ENCODE data around the gene SMPD1. TPM values are rescaled to one million over a fixed set of nuclear protein-coding genes. Genes with fewer than 3 reads are reported as not detected.
A peak's percentile ranks its signal among the peaks of the same experiment; 100 is the strongest.

The SMPD1 gene
- total RNA-seq, 1 donor from 2014 or later: 17.7 TPM

DNA sequence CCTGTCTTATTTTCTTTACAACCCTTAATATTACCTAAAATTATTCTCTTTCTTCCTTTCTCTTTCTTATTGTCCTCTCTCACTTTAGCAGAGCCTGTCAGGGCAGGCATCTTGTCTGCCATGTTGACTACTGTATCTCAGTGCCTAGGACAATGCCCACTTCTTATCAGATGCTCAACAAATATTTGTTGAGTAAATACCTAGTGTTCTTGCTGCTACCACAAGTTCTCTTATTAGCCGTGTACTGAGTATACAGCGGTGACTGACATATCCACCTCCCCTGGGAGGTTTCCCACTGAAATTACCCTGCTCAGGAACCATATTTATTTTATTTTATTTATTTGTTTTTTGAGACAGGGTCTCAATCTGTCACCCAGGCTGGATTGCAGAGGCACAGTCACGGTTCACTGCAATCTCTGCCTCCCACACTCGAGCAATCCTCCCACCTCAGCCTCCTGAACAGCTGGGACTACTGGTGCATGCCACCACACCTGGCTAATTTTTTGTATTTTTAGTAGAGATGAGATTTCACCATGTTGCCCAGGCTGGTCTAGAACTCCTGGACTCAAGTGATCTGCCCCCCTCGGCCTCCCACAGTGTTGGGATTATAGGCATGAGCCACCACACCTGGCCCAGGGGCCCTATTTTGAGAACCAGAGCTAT, 43.9 kb downstream of the SMPD1 start:
- TF ChIP-seq, protein P1, sequence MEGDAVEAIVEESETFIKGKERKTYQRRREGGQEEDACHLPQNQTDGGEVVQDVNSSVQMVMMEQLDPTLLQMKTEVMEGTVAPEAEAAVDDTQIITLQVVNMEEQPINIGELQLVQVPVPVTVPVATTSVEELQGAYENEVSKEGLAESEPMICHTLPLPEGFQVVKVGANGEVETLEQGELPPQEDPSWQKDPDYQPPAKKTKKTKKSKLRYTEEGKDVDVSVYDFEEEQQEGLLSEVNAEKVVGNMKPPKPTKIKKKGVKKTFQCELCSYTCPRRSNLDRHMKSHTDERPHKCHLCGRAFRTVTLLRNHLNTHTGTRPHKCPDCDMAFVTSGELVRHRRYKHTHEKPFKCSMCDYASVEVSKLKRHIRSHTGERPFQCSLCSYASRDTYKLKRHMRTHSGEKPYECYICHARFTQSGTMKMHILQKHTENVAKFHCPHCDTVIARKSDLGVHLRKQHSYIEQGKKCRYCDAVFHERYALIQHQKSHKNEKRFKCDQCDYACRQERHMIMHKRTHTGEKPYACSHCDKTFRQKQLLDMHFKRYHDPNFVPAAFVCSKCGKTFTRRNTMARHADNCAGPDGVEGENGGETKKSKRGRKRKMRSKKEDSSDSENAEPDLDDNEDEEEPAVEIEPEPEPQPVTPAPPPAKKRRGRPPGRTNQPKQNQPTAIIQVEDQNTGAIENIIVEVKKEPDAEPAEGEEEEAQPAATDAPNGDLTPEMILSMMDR (conservative IDR thresholded peaks at IDR 0.05): no peak
- Mint-ChIP-seq H3K4me1 (no peaks in the 10 kb centered on the region), H3K27me3 (ENCODE audit: low read depth) (no peaks in the 10 kb centered on the region), H3K27ac (ENCODE audit: unreplicated experiment) (no peak overlapping the region), H3K36me3 (ENCODE audit: low read depth) (no peaks in the 10 kb centered on the region), H3K9me3 (no peaks in the 10 kb centered on the region), H3K4me3 (no peak overlapping the region)
- no peak for DNase-seq (ENCODE audit: low read depth, low spot score)

DNA sequence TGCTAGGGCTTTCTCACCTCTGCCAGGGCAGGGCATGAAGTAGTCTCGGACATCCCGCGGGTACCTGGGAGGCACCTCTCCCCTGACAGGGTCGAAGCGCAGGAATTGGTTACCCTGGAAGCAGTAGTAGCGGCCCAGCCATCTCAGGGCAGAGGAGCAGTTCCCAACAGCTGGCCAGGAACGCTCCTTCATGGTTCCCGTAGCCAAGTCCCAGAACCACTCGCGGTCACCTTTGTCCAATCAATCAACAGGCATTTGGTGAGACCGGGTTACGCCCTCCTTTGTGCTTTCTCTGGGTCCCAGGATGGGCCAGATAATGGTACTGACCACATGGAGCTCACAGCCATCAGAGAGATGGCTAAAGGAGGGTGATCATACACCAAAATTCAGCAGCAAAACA, 47.1 kb downstream of the SMPD1 start:
- no peaks in the 10 kb centered on the region for H3K27me3 Mint-ChIP-seq (ENCODE audit: low read depth)
- H3K4me1 Mint-ChIP-seq: no peaks in the 10 kb centered on the region
- no peak for DNase-seq (ENCODE audit: low read depth, low spot score)

DNA sequence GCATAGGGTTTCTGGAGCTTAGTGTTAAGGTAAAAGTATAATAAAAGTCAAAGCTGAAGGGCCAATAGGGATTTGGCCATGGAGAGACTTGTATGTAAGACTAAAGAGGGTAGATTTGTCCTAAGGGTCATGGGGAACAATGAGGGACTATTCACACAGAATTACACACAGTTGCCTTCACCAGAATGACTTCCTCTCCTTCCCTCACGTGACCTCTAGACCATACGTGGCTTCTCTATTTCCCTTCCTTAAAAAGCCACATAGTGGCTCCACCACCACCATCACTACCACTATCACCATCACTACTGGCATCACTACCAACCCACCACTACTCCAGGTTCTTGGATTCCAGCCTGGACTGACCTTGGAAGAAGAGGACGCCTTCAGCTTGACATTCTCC, 47.7 kb downstream of the SMPD1 start:
- TF ChIP-seq, protein P1 (conservative IDR thresholded peaks at IDR 0.05): no peak
- H3K27ac Mint-ChIP-seq (ENCODE audit: unreplicated experiment): no peak overlapping the region
- H3K4me3 Mint-ChIP-seq: no peak overlapping the region
- H3K9me3 Mint-ChIP-seq: no peaks in the 10 kb centered on the region
- no peaks in the 10 kb centered on the region for H3K36me3 Mint-ChIP-seq (ENCODE audit: low read depth)
- no peaks in the 10 kb centered on the region for H3K4me1 Mint-ChIP-seq
- no peak for DNase-seq (ENCODE audit: low read depth, low spot score)
- H3K27me3 Mint-ChIP-seq (ENCODE audit: low read depth): no peaks in the 10 kb centered on the region

More for the DNA sequence above, 47.1 kb downstream of the SMPD1 start:
- H3K36me3 Mint-ChIP-seq (ENCODE audit: low read depth): no peaks in the 10 kb centered on the region
- no peak overlapping the region for H3K4me3 Mint-ChIP-seq
- no peak overlapping the region for H3K27ac Mint-ChIP-seq (ENCODE audit: unreplicated experiment)
- TF ChIP-seq, protein P1 (conservative IDR thresholded peaks at IDR 0.05): no peak
- H3K9me3 Mint-ChIP-seq: no peaks in the 10 kb centered on the region

DNA sequence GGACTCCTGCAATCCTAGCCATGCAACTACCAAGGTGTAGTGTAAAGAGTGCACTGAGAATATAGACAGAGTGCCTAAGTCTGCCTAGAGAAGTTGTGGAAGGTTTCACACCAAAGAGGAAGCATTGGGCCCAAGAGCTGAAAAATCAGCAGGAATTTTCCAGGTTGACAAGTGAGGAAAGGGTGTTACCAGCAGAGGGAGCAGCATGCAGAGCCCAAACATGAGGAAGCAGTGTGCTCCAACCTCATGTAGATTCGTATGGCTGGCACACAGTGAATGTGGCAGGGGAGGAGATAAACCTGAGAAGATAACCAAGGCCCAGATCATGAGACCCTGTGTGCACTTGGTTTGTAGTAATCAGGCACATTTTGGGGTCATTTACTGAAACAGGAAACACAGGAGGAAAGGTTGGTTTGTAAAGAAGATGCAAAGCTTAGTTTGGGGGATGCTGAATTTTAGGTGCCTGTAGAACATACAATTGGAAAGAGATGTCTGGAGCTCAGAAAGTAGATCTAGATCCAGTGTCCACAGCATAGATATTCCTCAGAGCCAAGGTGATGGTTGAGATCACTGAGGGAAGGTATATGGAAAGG, 48.8 kb downstream of the SMPD1 start:
- DNase-seq (ENCODE audit: low read depth, low spot score): peak; percentile 29
- Mint-ChIP-seq H3K4me3 (no peak overlapping the region), H3K4me1 (no peaks in the 10 kb centered on the region), H3K9me3 (no peaks in the 10 kb centered on the region), H3K27me3 (ENCODE audit: low read depth) (no peaks in the 10 kb centered on the region), H3K27ac (ENCODE audit: unreplicated experiment) (no peak overlapping the region), H3K36me3 (ENCODE audit: low read depth) (no peaks in the 10 kb centered on the region)
- TF ChIP-seq, protein P1 (conservative IDR thresholded peaks at IDR 0.05): peak; percentile 73

DNA sequence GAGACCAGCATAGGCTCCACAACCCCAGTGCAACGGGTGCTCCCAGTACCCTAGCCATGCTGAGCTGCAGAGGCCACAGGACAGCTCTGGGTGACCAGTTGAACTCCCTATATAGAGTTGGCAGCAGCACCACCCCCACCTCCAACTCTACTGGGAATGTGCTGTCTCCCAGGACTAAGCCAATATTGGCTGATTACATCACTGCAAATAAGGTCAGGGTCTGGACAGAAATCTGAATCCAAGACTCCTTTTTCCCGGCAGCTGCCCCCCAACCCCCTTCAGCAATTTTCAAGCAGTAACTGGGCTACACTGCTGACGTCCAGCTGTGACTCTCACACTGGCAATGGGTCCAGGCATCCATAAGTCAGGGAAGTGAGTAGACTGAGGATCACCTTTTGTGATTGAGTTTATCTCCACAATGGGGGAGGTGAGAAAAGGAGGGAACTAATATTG, 50.7 kb downstream of the SMPD1 start, which contains the start of gene HPX:
HPX (minus strand) TSS at position 82 of the 453 bp plus-strand sequence; CDS start at position 58, 24 bp downstream.
- no peak for DNase-seq (ENCODE audit: low read depth, low spot score)
- Mint-ChIP-seq H3K4me3 (no peak within 1 kb of the TSS), H3K36me3 (ENCODE audit: low read depth) (no peaks in the 10 kb centered on the region), H3K27ac (ENCODE audit: unreplicated experiment) (no peak within 1 kb of the TSS), H3K27me3 (ENCODE audit: low read depth) (no peaks in the 10 kb centered on the region), H3K4me1 (no peaks in the 10 kb centered on the region), H3K9me3 (no peaks in the 10 kb centered on the region)
- TF ChIP-seq, protein P1 (conservative IDR thresholded peaks at IDR 0.05): no peak
